Body of pancreas (tissue), 4 donors: ENCODE results near the gene LNPEP. TPM values are rescaled to one million over a fixed set of nuclear protein-coding genes. Genes with fewer than 3 reads are reported as not detected.

Experiments
- ATAC-seq: fragments of 150-250 bp; one replicate; pipeline ENCODE4 v1.9.1; 2016
- DNase-seq, 4 donors: peaks; one replicate each; pipeline ENCODE4 v3.0.0-alpha.2; 2019
- H3K27ac ChIP-seq, 4 donors: fragments of 200-600 bp; sonication (generic); 1 replicate in 3 of 4; 2 replicates in 1 of 4; pipeline versions ENCODE4 v1.5.1 to v1.6.1; 2016 to 2019; ENCODE audit warnings: mild to moderate bottlenecking in 1 of 4, mixed read lengths in 1 of 4, moderate library complexity in 1 of 4
- H3K27me3 ChIP-seq, 2 donors: fragments of 200-600 bp; sonication (generic); one replicate each; pipeline ENCODE4 v1.6.0; 2016; ENCODE audit warnings: mild to moderate bottlenecking in 1 of 2
- H3K36me3 ChIP-seq, 2 donors: fragments of 200-600 bp; sonication (generic); replicated peaks in 1 of 2; 2 replicates each; pipeline ENCODE4 v1.5.1; 2016; ENCODE audit warnings: low read depth in 2 of 2; ENCODE audit not compliant: insufficient read depth in 1 of 2
- H3K4me1 ChIP-seq: fragments of 200-600 bp; sonication (generic); one replicate; pipeline ENCODE4 v1.6.0; 2016
- H3K4me3 ChIP-seq, 2 donors: fragments of 200-600 bp; sonication (generic); 1 replicate in 1 of 2; 2 replicates in 1 of 2; pipeline ENCODE4 v1.5.1; 2016 to 2019
- H3K9me3 ChIP-seq, 3 donors: fragments of 200-600 bp; sonication (generic); 1 replicate in 2 of 3; 2 replicates in 1 of 3; pipeline ENCODE4 v1.5.1; 2016
- POLR2A ChIP-seq, 3 donors: fragments of 450-650 bp; IDR thresholded peaks; one replicate each; pipeline ENCODE4 v1.6.1; 2016; ENCODE audit warnings: antibody characterized with exemption in 3 of 3, mild to moderate bottlenecking in 2 of 3
- WGBS, 2 donors: methylation state at CpG; one replicate each; pipeline ENCODE4 v1.1.5; 2017; 5-methylcytosine and 5-hydroxymethylcytosine counted together
- intact Hi-C: fragments of 100-400 bp; cut with DNase I; formaldehyde crosslinking; loops from one replicate; pipeline ENCODE4 v1.15.1; 2023
- total RNA-seq, 2 donors: library from RNA; depleted of rRNA; stranded (reverse); fragments of >200 nt; gene quantifications; one replicate each; pipeline ENCODE4 v1.1.0, GENCODE V29; 2016
- TF ChIP-seq, protein P1 (sequence below), 7 experiments: fragments of 450-650 bp in 4 of 7; fragments of 200-600 bp in 3 of 7; sonication (generic) in 3 of 7; IDR thresholded peaks; one replicate each; pipeline ENCODE4 v1.5.1; 2016 to 2019; ENCODE audit warnings: antibody characterized with exemption in 7 of 7

Gene LNPEP
- total RNA-seq, 2 donors from 2014 or later = 16.8 to 22.1 TPM

DNA sequence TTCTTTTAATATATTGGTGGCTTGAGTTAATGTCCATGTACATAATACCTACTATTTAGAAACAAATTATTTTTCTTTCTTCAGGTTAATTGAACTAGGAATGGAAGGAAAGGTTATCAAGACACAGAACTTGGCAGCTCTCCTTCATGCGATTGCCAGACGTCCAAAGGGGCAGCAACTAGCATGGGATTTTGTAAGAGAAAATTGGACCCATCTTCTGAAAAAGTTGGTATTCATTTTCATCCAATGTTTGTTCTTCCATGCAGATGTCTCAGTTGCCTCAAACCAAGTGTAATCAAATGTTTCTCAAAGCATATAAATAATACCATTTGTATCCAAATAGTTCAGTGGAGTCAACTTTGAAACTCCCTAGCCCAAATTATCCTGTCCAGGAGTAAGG lies 22.6 kb upstream of the LNPEP start:
- WGBS, 2 donors = 36 to 40% methylated on average over 2 of the region's 2 CpGs
- no peak for ATAC-seq
- H3K36me3 ChIP-seq = no peaks in the 10 kb centered on the region
- no peaks in the 10 kb centered on the region for H3K27me3 ChIP-seq
- H3K4me1 ChIP-seq = no peaks in the 10 kb centered on the region
- H3K27ac ChIP-seq = no peak overlapping the region
- H3K4me3 ChIP-seq = no peak overlapping the region
- intact Hi-C loops = no loop called here
- DNase-seq = no peak
- H3K9me3 ChIP-seq = no peaks in the 10 kb centered on the region
- no peak for TF ChIP-seq POLR2A (IDR thresholded peaks at IDR 0.05)
- TF ChIP-seq, protein P1, sequence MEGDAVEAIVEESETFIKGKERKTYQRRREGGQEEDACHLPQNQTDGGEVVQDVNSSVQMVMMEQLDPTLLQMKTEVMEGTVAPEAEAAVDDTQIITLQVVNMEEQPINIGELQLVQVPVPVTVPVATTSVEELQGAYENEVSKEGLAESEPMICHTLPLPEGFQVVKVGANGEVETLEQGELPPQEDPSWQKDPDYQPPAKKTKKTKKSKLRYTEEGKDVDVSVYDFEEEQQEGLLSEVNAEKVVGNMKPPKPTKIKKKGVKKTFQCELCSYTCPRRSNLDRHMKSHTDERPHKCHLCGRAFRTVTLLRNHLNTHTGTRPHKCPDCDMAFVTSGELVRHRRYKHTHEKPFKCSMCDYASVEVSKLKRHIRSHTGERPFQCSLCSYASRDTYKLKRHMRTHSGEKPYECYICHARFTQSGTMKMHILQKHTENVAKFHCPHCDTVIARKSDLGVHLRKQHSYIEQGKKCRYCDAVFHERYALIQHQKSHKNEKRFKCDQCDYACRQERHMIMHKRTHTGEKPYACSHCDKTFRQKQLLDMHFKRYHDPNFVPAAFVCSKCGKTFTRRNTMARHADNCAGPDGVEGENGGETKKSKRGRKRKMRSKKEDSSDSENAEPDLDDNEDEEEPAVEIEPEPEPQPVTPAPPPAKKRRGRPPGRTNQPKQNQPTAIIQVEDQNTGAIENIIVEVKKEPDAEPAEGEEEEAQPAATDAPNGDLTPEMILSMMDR (IDR thresholded peaks at IDR 0.05) = no peak

DNA sequence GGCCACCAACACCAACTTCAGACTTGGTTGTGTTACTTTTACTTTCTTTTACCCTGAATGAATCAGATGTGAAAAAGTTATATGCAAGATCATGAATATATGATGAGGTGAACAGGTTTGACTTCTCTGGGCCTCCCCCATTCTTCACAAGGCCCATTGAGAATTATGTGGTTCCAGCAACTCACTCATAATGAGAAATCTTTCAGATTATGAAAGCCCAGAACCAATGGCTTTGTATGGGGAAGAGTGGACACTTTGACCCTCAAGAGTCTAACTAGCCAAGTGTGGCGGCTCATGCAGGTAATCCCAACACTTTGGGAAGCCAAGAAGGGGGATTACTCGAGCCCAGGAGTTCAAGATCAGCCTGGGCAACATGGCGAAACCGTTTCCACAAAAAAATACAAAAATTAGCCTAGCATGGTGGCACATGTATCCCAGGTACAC lies 16.1 kb upstream of the LNPEP start:
- Histone ChIP-seq H3K27me3 (no peaks in the 10 kb centered on the region), H3K36me3 (no peaks in the 10 kb centered on the region), H3K9me3 (no peaks in the 10 kb centered on the region), H3K27ac (no peak overlapping the region), H3K4me1 (peaks cover 11% of the 10 kb centered on the region), H3K4me3 (no peak overlapping the region)
- DNase-seq (no peak), ATAC-seq (no peak)
- intact Hi-C loops = no loop called here
- WGBS, 2 donors = 75 to 88% methylated on average over 4 of the region's 4 CpGs
- TF ChIP-seq, protein P1 (IDR thresholded peaks at IDR 0.05) = no peak
- no peak for TF ChIP-seq POLR2A (IDR thresholded peaks at IDR 0.05)

DNA sequence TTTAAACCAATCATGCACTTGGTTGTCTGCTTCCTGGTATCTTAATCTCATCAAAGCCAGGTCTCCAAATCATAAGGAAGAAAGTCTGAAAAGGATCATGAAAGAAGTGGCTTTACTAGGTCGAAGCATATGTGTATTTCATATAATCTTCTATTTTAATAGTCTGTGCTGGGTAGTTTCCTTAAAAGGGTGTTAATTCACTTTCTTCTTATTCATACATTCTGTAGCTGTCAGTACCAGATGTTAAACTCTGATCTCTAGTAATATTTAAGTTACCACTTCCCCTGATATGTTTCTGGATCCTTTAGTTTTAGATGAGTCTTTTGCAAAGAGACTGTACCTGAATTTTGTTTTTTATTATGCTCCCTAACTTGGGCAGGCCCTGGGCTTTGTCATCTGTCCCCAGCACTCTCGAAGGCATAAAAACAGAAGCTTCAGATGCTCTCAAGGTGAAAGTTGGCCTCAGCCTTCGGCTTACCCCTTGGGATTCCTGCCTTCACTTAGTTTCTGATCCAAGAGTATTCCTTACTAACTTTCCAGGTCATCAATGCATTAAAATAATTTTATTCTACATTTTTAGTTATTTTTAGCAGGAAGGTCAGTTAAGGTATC lies 15.0 kb upstream of the LNPEP start:
- no peaks in the 10 kb centered on the region for H3K9me3 ChIP-seq
- ATAC-seq (no peak), DNase-seq (no peak)
- 79 to 84% methylated on average over 3 of the region's 3 CpGs for WGBS, 2 donors
- H3K36me3 ChIP-seq = no peaks in the 10 kb centered on the region
- no peak overlapping the region for H3K27ac ChIP-seq
- TF ChIP-seq, protein P1 (IDR thresholded peaks at IDR 0.05) = no peak
- TF ChIP-seq POLR2A (IDR thresholded peaks at IDR 0.05) = no peak
- no peak overlapping the region for H3K4me3 ChIP-seq
- peaks cover 11% of the 10 kb centered on the region for H3K4me1 ChIP-seq
- intact Hi-C loops = no loop called here
- no peaks in the 10 kb centered on the region for H3K27me3 ChIP-seq

GRCh38 chr5:96922499-96923244 lies 13.2 kb upstream of the LNPEP start:
- peaks cover 11% of the 10 kb centered on the region for H3K4me1 ChIP-seq
- H3K9me3 ChIP-seq = no peaks in the 10 kb centered on the region
- no peak overlapping the region for H3K4me3 ChIP-seq
- TF ChIP-seq POLR2A (IDR thresholded peaks at IDR 0.05) = no peak
- TF ChIP-seq, protein P1 (IDR thresholded peaks at IDR 0.05) = no peak
- H3K27me3 ChIP-seq = no peaks in the 10 kb centered on the region
- 82 to 85% methylated on average over 12 of the region's 12 CpGs for WGBS, 2 donors
- no peaks in the 10 kb centered on the region for H3K36me3 ChIP-seq
- intact Hi-C loops = no loop called here
- DNase-seq (no peak), ATAC-seq (no peak)
- no peak overlapping the region for H3K27ac ChIP-seq
